Right ventricle myocardium superior (tissue), 1 donor: ENCODE measurements around the gene PLPPR4. TPM values are rescaled to one million over a fixed set of nuclear protein-coding genes. Genes with fewer than 3 reads are reported as not detected.
"Not testable (repeated sequence)": the region's sequence is repeated elsewhere in the genome, so short reads cannot be mapped to it uniquely, and the experiment has no call there.

ENCODE experiments used
- ATAC-seq: fragments of 200-7000 bp; cut with Tn5 transposase; one replicate; pipeline ENCODE4 v1.9.1; 2020; ENCODE audit warnings: mild to moderate bottlenecking; ENCODE audit not compliant: poor library complexity
- DNase-seq: peaks from one replicate; pipeline ENCODE4 v3.0.0-alpha.2; 2020
- intact Hi-C: fragments of 100-400 bp; cut with DNase I; formaldehyde crosslinking; loops from one replicate; pipeline ENCODE4 v1.11.2; 2022
- long read RNA-seq: library from polyadenylated mRNA; unstranded; transcript quantifications from one replicate; pipeline ENCODE4 v2.0.0, GENCODE V29; 2021
- total RNA-seq: library from RNA; stranded (reverse); fragmentation: NEBNext Ultra II Directional; extraction: Animal tissue kit (Norgen Biotek cat#: 25700); gene quantifications from one replicate; pipeline ENCODE4 v1.2.1, GENCODE V29; 2021
- donor health status: DM: no; HTN: yes; CAD: no; lungs with severe emphysema.

PLPPR4 gene
- total RNA-seq, result 0.11 TPM
- long read RNA-seq, result 0 reads

- DNase-seq (peak; percentile 76), ATAC-seq (peak; percentile 89)
- intact Hi-C loops, result no loop called here
Measured at GRCh38 chr1:99264201-99265021, at the start of gene PLPPR4. Gene PLPPR4 (plus strand): TSS chr1:99264492. CDS start chr1:99264594, 102 bp downstream.

GRCh38 chr1:99216956-99217355 is 47.3 kb upstream of the PLPPR4 start:
- intact Hi-C loops, result no loop called here
- DNase-seq (no peak), ATAC-seq (no peak)

GRCh38 chr1:99217599-99217998 is 46.7 kb upstream of the PLPPR4 start:
- intact Hi-C loops, result no loop called here
- DNase-seq (no peak), ATAC-seq (no peak)

- ATAC-seq (no peak), DNase-seq (no peak)
- intact Hi-C loops, result no loop called here
Measured at GRCh38 chr1:99218572-99218971, 45.7 kb upstream of the PLPPR4 start.

- ATAC-seq (no peak), DNase-seq (no peak)
- intact Hi-C loops, result no loop called here
Measured at GRCh38 chr1:99218999-99219398, 45.3 kb upstream of the PLPPR4 start.

- DNase-seq (no peak), ATAC-seq (no peak)
- intact Hi-C loops, result no loop called here
Measured at GRCh38 chr1:99227056-99227897, 37.0 kb upstream of the PLPPR4 start.

GRCh38 chr1:99228153-99228552 is 36.1 kb upstream of the PLPPR4 start:
- intact Hi-C loops, result no loop called here
- DNase-seq (no peak), ATAC-seq (no peak)

- intact Hi-C loops, result no loop called here
- DNase-seq, result no peak
- ATAC-seq, result no peak
Measured at GRCh38 chr1:99229122-99229521, 35.2 kb upstream of the PLPPR4 start.

- DNase-seq, result no peak
- intact Hi-C loops, result no loop called here
Measured at GRCh38 chr1:99230695-99231094, 33.6 kb upstream of the PLPPR4 start.

GRCh38 chr1:99232172-99232571 is 32.1 kb upstream of the PLPPR4 start:
- DNase-seq (no peak), ATAC-seq (no peak)
- intact Hi-C loops, result no loop called here

More at GRCh38 chr1:99230695-99231094, 33.6 kb upstream of the PLPPR4 start:
- no peak for ATAC-seq

GRCh38 chr1:99233446-99233845 is 30.8 kb upstream of the PLPPR4 start:
- DNase-seq (no peak), ATAC-seq (no peak)
- intact Hi-C loops, result no loop called here

- no peak for ATAC-seq
- intact Hi-C loops, result no loop called here
- no peak for DNase-seq
Measured at GRCh38 chr1:99236756-99237155, 27.5 kb upstream of the PLPPR4 start.

- DNase-seq, result no peak
- ATAC-seq, result no peak
- intact Hi-C loops, result no loop called here
Measured at GRCh38 chr1:99239690-99240089, 24.6 kb upstream of the PLPPR4 start.

- ATAC-seq (no peak), DNase-seq (no peak)
- intact Hi-C loops, result no loop called here
Measured at GRCh38 chr1:99240621-99241020, 23.7 kb upstream of the PLPPR4 start.

- ATAC-seq (no peak), DNase-seq (no peak)
- intact Hi-C loops, result no loop called here
Measured at GRCh38 chr1:99246152-99246551, 18.1 kb upstream of the PLPPR4 start.

GRCh38 chr1:99247199-99247598 is 17.1 kb upstream of the PLPPR4 start:
- no peak for ATAC-seq

GRCh38 chr1:99250728-99251127 is 13.6 kb upstream of the PLPPR4 start:
- no peak for DNase-seq
- ATAC-seq, result no peak
- intact Hi-C loops, result no loop called here

More at GRCh38 chr1:99247199-99247598, 17.1 kb upstream of the PLPPR4 start:
- no peak for DNase-seq
- intact Hi-C loops, result no loop called here

GRCh38 chr1:99251308-99251707 is 13.0 kb upstream of the PLPPR4 start:
- intact Hi-C loops, result no loop called here
- ATAC-seq, result no peak
- no peak for DNase-seq

GRCh38 chr1:99252630-99253029 is 11.7 kb upstream of the PLPPR4 start:
- ATAC-seq (no peak), DNase-seq (no peak)
- intact Hi-C loops, result no loop called here

- DNase-seq, intact Hi-C loops, ATAC-seq: not testable (repeated sequence)
Measured at GRCh38 chr1:99260402-99260801, 3.9 kb upstream of the PLPPR4 start.
